Measurements from ENCODE around the gene SCARB2.

The SCARB2 gene

DNA sequence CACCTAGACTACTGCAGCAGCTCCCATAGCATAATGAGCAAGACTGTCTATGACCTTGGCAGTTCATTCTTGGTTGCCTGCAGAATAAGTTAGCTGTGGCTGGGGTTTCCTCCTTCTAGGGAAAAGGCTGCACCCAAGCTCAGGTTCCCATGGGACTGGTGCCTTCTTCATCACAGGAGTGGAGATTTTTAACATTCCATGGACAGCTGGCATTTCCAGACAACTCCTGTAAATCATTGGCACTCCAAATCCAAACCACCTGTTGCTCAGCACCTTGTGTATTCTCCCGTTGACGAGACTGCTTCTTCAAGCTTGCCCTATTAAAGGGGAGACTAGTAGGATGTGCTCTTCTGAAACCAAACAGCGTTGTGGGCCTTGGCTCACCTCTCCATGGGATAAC lies 57.6 kb downstream of the SCARB2 start:
- no peak for DNase-seq (ENCODE audit: low read depth in 1 of 2, low spot score in 1 of 2)

DNA sequence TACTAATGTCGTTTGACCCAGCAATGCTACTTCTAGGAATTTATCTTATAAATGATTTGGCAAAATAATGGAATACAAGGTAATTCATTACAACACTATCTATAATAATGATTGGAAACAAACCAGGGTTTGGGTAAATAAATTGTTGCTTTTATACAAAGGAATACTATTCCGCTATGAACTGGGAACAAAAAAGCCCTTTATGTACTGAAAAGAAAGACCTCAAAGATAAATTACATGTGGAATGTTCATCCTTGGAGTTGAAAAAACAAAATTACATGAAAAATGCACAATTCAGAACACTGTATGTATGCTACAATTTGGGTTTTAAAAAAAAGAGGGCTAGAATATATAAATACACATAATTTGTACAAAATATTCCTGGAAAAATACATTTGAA lies 60.3 kb downstream of the SCARB2 start:
- no peak for DNase-seq (ENCODE audit: low read depth in 1 of 2, low spot score in 1 of 2)

DNA sequence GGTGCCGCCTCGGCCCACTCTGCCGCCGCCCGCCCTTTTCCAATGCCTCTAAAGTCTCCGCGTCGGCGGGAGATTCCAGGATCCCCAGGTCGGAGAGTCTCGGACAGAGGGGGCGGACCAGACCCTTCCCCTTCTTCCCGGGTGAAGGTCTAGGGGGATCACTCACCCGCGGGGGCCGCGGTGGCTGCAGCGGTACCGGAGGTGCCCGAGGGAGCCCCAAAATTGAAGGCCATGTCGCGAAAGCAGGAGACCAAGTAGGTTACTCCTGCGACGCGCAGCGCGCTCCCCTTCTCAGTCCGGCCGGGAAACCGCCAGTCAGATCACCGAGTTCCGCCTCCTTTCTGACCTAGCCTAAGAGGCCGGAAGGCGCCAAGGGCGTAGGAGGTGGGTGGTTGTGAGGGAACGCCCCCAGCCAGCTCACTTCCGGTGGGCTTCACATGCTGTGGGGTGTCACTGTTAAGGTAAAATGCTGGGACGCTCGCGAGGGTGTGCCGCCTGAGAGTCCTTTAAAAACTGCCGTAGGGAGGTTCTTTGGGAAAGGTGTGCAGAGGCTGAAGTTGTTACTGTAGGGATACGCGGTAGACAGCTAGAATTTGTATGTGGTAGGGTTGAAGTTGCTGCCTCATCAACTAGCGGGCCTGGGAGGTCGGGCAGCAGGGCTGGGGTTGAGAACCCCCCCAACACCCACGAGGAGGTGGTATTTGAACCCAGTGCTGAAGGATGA lies 65.3 kb downstream of the SCARB2 start, which contains the start of gene NUP54:
TSS of gene NUP54 (minus strand) at position 256 of the 724 bp plus-strand sequence. CDS start at position 233, 23 bp downstream.
- DNase-seq (ENCODE audit: low read depth in 1 of 2, low spot score in 1 of 2), result peak; percentile 90

DNA sequence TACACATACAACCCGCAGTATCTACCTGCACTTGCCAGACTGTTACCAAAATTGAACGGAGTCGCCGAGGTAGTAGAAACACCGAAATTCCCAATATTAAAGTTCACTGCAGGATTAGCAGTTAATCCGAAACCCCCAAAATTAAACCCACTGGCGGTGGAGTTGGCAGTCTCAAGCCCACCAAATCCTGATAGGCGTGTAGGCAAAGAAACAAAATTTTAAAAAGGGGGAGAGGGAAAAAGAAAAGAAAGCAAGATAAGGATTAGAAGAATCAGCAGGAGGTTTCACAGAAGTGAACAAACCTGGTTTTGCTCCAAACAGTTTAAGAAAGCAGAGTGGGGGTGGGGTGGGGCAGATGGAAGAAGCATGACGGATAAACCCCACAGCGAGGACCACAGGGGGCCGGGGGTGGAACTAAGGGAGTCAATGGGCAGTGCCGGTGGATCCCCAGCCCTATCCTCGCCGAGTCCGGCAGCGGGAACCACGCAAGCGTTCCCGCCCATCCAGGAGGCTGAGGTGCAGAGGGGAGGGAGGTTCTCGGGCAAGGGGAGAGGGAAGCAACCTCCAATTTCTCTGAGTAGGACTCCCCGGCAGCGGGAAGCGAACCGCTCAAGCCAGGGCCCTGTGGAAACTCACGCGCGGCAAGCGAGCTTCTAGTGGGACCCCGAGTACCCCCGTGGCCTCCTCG lies 66.0 kb downstream of the SCARB2 start:
- DNase-seq (ENCODE audit: low read depth in 1 of 2, low spot score in 1 of 2), result peak in 1 of 2 donors; percentile 23

DNA sequence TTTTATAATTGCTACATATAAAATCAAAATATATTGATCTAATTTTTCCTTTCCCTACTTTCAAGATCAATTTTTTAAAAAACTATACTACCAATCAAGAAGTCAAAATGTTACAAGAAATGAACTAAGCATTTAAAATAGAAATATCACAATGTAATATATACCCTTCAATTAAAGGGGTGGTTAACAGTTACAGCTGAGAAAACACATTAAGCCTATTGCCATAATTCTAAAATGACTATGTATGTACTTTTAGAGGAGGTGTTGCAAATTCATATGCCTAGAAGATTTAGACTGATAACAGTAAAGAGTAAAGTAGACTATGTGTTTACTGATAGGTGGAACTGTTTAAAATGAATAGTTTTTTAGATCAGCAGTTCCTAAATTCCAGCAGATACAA lies 69.1 kb downstream of the SCARB2 start:
- DNase-seq (ENCODE audit: low read depth in 1 of 2, low spot score in 1 of 2), result no peak

DNA sequence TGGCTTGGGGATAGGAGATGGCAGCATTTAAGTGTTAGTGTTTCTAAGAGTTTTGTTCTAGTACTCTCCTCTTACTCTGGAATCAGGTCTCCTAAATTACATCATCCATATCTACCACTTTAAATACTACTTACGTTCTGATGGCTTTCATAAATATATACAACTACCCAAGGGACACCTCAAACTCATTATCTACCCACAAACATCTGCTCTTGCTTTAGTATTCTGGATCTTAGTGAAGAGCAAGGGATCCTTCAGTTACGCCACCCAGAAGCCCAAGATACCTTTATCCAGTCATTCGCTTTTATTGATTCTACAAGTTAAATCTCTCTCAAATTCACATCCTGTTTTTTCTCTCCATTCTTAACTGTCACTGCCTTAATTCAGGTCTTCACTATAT lies 72.4 kb downstream of the SCARB2 start:
- DNase-seq (ENCODE audit: low read depth in 1 of 2, low spot score in 1 of 2), result no peak

DNA sequence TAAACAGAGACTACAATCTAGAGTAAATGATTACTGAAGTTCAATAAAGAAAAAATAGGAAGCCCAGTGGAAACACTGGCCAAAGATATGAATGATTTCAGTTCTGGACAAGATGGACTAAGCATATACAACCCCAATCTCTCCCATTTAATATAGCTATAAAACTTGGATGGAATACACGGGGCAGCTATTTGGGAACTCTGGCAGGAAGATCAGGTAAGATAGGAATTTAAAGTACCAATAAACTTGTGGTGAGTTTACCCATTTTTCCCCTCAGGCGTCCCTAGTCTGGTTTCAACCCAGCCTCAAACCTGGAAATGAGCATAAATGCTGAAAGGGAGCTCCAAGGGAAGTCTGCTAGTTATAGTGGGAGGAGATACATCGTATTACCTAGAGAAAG lies 85.9 kb downstream of the SCARB2 start:
- no peak for DNase-seq (ENCODE audit: low read depth in 1 of 2, low spot score in 1 of 2)

DNA sequence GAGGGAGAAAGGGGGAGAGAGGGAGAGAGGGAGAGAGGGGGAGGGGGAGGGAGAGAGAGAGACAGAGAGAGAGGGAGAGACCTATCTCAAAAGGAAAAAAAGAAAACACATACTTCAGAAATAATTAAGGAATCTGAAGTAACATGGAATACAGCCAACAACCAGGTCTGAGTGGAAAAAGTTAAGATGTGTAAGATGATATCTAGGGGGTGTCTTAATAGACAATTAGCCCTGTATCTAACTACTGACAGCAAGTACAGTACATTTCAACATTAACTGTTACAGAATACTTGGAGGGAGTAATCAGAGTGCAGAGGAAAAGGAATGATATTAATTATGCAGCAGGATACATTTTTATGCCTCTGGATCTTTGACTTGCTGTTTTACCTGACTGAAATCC lies 87.8 kb downstream of the SCARB2 start:
- DNase-seq (ENCODE audit: low read depth in 1 of 2, low spot score in 1 of 2), result no peak

DNA sequence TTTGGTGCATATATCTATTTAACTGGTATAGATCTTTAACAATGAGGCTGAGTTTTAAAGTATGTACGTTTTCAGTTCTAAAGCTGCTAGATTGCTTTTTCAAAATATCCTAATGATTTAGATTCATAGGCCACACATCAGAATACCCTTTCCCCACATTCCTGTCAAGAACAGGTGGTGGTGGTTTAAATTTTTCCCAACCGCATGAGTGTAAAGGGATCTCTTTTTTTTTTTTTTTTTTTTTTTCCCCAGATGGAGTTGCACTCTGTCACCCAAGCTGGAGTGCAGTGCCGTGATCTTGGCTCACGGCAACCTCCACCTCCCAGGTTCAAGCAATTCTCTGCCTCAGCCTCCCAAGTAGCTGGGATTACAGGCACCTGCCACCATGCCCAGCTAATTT lies 93.4 kb downstream of the SCARB2 start:
- no peak for DNase-seq (ENCODE audit: low read depth in 1 of 2, low spot score in 1 of 2)

DNA sequence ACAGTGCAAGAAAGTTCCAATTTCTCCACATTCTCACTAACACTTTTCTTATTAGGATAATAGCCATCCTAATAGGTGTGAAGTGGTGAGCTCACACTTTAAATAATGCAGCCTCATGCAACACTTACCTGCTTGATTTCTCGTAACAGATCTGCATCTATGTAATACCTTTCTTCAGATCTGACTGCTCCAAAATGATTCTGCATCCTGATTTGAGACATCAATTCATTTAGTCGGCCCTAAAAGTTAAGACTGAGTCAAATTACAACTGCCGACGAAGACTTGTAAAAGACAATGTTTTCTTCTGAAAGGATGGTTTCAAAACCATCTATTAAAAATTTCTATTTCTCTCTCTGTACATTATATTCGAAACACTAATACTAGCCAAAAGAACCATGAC lies 96.1 kb downstream of the SCARB2 start:
- no peak for DNase-seq (ENCODE audit: low read depth in 1 of 2, low spot score in 1 of 2)

DNA sequence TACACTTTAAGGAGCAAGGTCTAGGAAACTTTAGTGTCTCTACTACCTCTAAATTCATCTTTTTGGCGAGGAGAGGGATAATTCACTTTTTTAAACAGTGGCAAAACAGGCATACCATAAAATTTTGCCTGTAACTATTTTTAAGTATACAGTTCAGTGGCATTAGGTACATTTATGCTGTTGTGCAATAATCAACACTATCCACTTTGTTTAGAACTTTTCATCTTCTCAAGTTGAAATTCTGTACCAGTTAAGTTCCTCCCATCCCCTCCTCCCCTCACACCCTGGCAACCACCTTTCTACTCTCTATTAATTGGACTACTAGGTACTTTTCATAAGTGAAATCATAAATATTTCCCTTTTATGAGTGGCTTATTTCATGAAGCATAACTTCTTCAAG lies 96.8 kb downstream of the SCARB2 start:
- DNase-seq (ENCODE audit: low read depth in 1 of 2, low spot score in 1 of 2), result no peak

All from activated T-helper 1 cell treated with anti-CD3 and anti-CD28 coated beads, Interleukin-2, amount 50 U/mL, for 16 hours (primary cell).